DOHH2 (cell line): ENCODE results near the gene MVK.

Experiments used
- H3F3A ChIP-seq: fragments of 200-600 bp; sonication (generic), shearing (Covaris generic); 2 replicates; pipeline ENCODE4 v1.6.0; 2016; ENCODE audit warnings: antibody characterized with exemption, mild to moderate bottlenecking; ENCODE audit not compliant: control insufficient read depth, insufficient read depth
- H3K27ac ChIP-seq: fragments of 200-600 bp; sonication (generic); 2 replicates; pipeline ENCODE4 v1.5.1; 2014; ENCODE audit warnings: low read depth, mild to moderate bottlenecking, low read length, moderate library complexity
- H3K27me3 ChIP-seq: fragments of 200-600 bp; sonication (generic); 2 replicates; pipeline ENCODE4 v1.6.1; 2014; ENCODE audit warnings: mild to moderate bottlenecking, low read length, mixed read lengths; ENCODE audit not compliant: control insufficient read depth
- H3K36me3 ChIP-seq: fragments of 200-600 bp; sonication (generic); 2 replicates; pipeline ENCODE4 v1.6.1; 2014; ENCODE audit warnings: mild to moderate bottlenecking, low read length, moderate library complexity, mixed read lengths; ENCODE audit not compliant: control insufficient read depth
- H3K4me1 ChIP-seq: fragments of 200-600 bp; sonication (generic); 2 replicates; pipeline ENCODE4 v1.6.1; 2014; ENCODE audit warnings: mild to moderate bottlenecking, low read length, mixed read lengths; ENCODE audit not compliant: control insufficient read depth
- H3K4me2 ChIP-seq: fragments of 200-600 bp; sonication (generic); 2 replicates; pipeline ENCODE4 v1.6.0; 2014; ENCODE audit warnings: mild to moderate bottlenecking, low read length, moderate library complexity
- H3K4me3 ChIP-seq: fragments of 200-600 bp; sonication (generic); 2 replicates; pipeline ENCODE4 v1.5.1; 2014; ENCODE audit warnings: mild to moderate bottlenecking, low read length, mixed read lengths
- H3K79me2 ChIP-seq: fragments of 200-600 bp; sonication (generic); 2 replicates; pipeline ENCODE4 v1.6.1; 2014; ENCODE audit warnings: mild to moderate bottlenecking, low read length, mixed read lengths; ENCODE audit not compliant: control insufficient read depth
- H3K9me2 ChIP-seq: fragments of 200-600 bp; sonication (generic); replicated peaks from 2 replicates; pipeline ENCODE4 v1.6.1; 2014; ENCODE audit warnings: mild to moderate bottlenecking, low read length, mixed read lengths; ENCODE audit not compliant: control insufficient read depth
- H3K9me3 ChIP-seq: fragments of 200-600 bp; sonication (generic); 2 replicates; pipeline ENCODE4 v1.6.1; 2014; ENCODE audit warnings: antibody characterized with exemption, low read length, mixed read lengths; ENCODE audit not compliant: control insufficient read depth, insufficient read depth
- H4K20me1 ChIP-seq: fragments of 200-600 bp; sonication (generic); 2 replicates; pipeline ENCODE4 v1.6.0; 2014; ENCODE audit warnings: low read depth, mild to moderate bottlenecking, antibody characterized with exemption, low read length, moderate library complexity; ENCODE audit not compliant: control insufficient read depth, insufficient read depth
- EZH2phosphoT487 ChIP-seq: fragments of 200-600 bp; sonication (generic); IDR thresholded peaks from 2 replicates; pipeline ENCODE4 v1.6.1; 2017; ENCODE audit warnings: borderline replicate concordance, mild to moderate bottlenecking, antibody characterized with exemption, low read length, moderate library complexity, mixed read lengths
- TF ChIP-seq, protein P1 (sequence below): fragments of 200-600 bp; sonication (generic); IDR thresholded peaks from one replicate; pipeline ENCODE4 v1.5.1; 2014; ENCODE audit warnings: antibody characterized with exemption, mild to moderate bottlenecking, low read depth, low read length; ENCODE audit not compliant: poor library complexity, severe bottlenecking

Gene MVK

DNA sequence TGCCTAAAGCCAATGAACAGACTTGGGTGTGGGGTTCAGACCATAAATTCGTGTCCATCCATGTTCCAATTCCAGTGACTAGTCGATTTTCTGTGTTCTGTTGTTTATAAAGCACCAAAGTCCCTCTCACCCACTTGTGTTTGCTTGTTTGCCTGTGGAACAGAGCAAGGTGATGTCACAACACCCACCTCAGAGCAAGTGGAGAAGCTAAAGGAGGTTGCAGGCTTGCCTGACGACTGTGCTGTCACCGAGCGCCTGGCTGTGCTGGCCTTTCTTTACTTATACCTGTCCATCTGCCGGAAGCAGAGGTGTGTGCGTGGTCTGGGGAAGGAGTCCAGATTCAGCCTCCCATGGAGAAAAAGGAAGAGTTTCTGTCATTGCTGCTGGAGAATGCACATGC, 6.0 kb downstream of the MVK start:
- Histone ChIP-seq H3K36me3 (peaks cover 85% of the 10 kb centered on the region), H3K27ac (no peak overlapping the region)

DNA sequence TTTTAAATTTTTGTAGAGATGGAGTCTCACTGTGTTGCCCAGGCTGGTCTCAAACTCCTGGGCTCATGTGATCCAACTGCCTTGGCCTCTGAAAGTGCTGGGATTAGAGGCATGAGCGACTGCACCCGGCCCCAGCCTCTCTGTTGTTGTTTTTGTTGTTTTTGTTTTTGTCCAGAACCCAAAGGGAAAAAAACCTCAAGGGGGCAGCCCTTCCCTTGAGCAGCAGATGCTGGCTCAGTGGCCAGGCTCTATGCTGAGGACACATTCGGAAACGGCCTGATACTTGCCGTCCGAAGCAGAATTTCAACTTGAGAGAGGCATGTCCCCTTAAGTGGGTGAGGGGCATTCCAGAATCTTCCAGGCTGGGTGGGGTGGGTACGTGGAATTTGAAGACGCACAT, 6.7 kb downstream of the MVK start:
- Histone ChIP-seq H3K79me2 (peaks cover 14% of the 10 kb centered on the region), H3K4me1 (peaks cover under 1% of the 10 kb centered on the region), H3K27ac (no peak overlapping the region), H3K4me2 (no peak overlapping the region), H3K4me3 (no peak overlapping the region), H3K36me3 (peaks cover 82% of the 10 kb centered on the region), H3F3A (no peaks in the 10 kb centered on the region), H3K9me3 (no peaks in the 10 kb centered on the region), H3K27me3 (no peaks in the 10 kb centered on the region), H4K20me1 (no peaks in the 10 kb centered on the region; the same call in 1 of the 2 replicates), H3K9me2 (no peaks in the 10 kb centered on the region)
- TF ChIP-seq, protein P1, sequence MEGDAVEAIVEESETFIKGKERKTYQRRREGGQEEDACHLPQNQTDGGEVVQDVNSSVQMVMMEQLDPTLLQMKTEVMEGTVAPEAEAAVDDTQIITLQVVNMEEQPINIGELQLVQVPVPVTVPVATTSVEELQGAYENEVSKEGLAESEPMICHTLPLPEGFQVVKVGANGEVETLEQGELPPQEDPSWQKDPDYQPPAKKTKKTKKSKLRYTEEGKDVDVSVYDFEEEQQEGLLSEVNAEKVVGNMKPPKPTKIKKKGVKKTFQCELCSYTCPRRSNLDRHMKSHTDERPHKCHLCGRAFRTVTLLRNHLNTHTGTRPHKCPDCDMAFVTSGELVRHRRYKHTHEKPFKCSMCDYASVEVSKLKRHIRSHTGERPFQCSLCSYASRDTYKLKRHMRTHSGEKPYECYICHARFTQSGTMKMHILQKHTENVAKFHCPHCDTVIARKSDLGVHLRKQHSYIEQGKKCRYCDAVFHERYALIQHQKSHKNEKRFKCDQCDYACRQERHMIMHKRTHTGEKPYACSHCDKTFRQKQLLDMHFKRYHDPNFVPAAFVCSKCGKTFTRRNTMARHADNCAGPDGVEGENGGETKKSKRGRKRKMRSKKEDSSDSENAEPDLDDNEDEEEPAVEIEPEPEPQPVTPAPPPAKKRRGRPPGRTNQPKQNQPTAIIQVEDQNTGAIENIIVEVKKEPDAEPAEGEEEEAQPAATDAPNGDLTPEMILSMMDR: no peak
- no peak for TF ChIP-seq EZH2phosphoT487

More for the DNA sequence above, 6.0 kb downstream of the MVK start:
- Histone ChIP-seq H3K9me2 (no peaks in the 10 kb centered on the region), H3K79me2 (peaks cover 20% of the 10 kb centered on the region), H3K4me3 (no peak overlapping the region), H3K9me3 (no peaks in the 10 kb centered on the region), H3F3A (no peaks in the 10 kb centered on the region), H4K20me1 (no peaks in the 10 kb centered on the region; the same call in 1 of the 2 replicates), H3K27me3 (no peaks in the 10 kb centered on the region), H3K4me1 (peaks cover 7% of the 10 kb centered on the region), H3K4me2 (no peak overlapping the region)
- no peak for TF ChIP-seq EZH2phosphoT487

DNA sequence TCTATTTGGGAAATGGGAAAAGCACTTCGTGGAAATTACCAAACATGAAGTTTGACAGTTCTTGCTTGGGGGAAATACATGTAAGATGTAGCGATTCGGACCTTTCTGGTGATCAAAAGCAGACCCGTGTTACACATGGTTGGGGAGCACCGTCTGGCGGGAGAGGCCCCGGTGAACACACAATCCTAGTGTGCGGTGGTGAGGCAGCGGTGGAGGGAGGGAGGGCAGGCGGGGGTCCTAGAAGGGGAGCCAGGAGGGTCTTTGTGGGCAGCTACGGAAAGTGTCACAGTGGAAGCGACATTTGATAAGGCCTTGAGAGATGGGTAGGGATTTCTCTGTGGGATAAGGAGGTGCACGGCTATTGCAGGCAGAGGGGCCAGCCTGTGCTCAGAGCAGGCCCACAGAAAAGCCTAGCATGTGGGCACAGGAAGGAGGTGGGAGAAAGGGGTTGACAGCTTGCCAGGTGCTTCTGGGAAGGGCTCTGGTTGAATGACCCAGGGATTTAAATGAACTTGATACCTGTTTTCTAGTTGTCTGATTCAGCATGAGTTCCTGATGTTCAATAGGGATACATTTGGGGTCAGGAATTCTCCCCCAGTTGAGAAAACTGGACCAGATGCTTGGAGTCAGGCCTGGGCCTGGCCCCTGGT, 7.2 kb downstream of the MVK start:
- Histone ChIP-seq H3K4me3 (no peak overlapping the region), H4K20me1 (no peaks in the 10 kb centered on the region; the same call in 1 of the 2 replicates), H3K36me3 (peaks cover 79% of the 10 kb centered on the region), H3K9me3 (no peaks in the 10 kb centered on the region), H3K4me1 (no peaks in the 10 kb centered on the region), H3K9me2 (no peaks in the 10 kb centered on the region), H3K27me3 (no peaks in the 10 kb centered on the region), H3K27ac (no peak overlapping the region), H3K4me2 (no peak overlapping the region), H3F3A (no peaks in the 10 kb centered on the region), H3K79me2 (peaks cover 8% of the 10 kb centered on the region)
- TF ChIP-seq, protein P1: no peak
- no peak for TF ChIP-seq EZH2phosphoT487

DNA sequence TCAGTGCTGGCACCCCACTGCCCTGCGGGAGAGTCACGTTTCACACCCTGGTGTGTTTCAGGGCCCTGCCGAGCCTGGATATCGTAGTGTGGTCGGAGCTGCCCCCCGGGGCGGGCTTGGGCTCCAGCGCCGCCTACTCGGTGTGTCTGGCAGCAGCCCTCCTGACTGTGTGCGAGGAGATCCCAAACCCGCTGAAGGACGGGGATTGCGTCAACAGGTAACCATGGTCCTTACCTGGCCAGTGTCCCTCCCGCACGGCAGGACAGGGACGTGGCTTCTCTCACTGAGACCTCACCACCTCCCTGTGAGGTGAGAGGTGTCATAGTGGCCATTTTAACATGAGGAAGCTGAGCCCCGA, 7.7 kb downstream of the MVK start:
- TF ChIP-seq, protein P1: no peak
- TF ChIP-seq EZH2phosphoT487: no peak
- H3K27ac ChIP-seq: no peak overlapping the region
- H3K36me3 ChIP-seq: peaks cover 78% of the 10 kb centered on the region
- no peaks in the 10 kb centered on the region for H3F3A ChIP-seq
- H3K4me3 ChIP-seq: no peak overlapping the region
- H3K9me3 ChIP-seq: no peaks in the 10 kb centered on the region
- no peak overlapping the region for H3K4me2 ChIP-seq
- H4K20me1 ChIP-seq: no peaks in the 10 kb centered on the region; the same call in 1 of the 2 replicates
- H3K4me1 ChIP-seq: no peaks in the 10 kb centered on the region
- no peaks in the 10 kb centered on the region for H3K9me2 ChIP-seq
- H3K79me2 ChIP-seq: peaks cover 7% of the 10 kb centered on the region
- no peaks in the 10 kb centered on the region for H3K27me3 ChIP-seq
